ENCODE results near the gene GALT.

The GALT gene
- total RNA-seq, result 14.9 to 24.3 reads per million in 2 donors

DNA sequence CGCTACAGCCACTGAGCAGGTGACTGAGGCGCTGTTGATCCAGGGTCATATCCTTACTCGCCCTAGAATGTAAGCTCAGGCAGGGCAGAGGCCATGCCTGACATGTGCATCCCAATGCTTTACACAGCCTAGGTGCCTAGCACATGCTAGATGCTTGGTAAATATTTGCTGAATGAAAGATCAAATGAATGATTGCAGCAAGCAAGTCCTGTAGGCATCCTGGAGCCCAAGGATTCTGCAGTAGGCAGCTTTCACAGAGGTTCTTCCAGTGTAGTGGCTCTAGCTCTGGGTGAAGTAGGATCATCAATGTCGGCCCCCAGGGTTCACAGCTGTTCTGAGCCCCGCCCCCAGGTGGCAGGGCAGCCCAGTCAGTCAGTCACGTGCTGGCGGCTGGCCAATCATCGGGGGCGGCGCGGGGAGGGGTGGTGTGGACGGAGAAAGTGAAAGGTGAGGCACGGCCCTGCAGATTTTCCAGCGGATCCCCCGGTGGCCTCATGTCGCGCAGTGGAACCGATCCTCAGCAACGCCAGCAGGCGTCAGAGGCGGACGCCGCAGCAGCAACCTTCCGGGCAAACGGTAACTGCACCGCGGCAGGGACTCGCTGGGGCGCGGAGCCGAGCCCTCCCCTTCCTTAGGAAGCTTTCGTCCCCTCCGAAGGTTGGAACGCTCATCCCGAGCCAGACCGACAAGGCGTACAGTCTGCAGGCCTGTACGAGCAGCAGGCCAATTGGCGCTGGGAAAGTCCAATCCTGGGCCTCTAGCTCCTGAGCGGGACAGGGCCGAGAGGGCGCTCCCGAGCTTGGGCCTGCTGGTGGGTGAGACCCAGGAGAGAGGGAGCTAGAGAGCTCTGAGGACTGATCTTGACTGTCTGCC lies at the start of gene GALT:
TSS of gene GALT (plus strand) at position 465 of the 873 bp plus-strand sequence. CDS start at position 495, 30 bp downstream.
- DNase-seq, result peak; percentile 96

DNA sequence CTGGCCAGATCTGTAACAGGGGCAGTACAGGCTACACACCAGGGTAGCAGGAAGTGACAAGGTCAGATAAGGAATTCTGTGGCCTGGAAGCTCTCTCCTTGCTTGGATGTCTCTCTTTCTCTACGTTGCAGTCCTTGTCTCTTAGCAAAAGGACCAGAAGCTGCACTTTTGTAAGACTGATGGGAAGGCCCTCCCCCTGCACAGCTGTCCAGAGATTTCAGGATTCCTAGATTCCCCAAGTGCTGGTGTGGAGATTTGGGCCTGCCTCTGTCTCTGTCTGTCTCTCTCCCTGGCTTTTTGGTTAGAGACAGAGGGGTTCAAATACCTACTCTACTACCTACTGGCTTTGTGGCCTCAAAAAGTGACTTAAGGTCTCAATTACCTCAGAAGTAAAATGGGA lies 46.9 kb upstream of the GALT start:
- no peak for DNase-seq

DNA sequence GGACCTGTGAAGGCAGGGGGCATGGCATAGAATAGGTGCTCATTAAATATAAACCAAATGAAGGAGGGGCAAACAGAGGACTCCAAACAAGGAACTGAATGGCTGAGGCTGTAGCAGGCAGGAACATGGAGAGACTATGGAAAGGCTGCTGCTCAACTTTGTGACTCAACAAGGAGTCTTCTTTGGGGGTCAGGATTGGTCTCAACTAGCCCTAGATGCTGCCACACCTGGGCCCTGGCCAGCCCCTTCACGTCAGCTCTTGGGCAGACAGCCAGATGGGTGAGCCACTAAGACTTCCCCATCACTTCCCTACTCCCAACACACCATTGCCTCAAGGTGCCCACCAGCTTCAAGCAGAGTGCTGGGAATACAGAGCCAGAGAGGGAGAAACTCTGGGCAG lies 45.6 kb upstream of the GALT start:
- DNase-seq, result no peak

DNA sequence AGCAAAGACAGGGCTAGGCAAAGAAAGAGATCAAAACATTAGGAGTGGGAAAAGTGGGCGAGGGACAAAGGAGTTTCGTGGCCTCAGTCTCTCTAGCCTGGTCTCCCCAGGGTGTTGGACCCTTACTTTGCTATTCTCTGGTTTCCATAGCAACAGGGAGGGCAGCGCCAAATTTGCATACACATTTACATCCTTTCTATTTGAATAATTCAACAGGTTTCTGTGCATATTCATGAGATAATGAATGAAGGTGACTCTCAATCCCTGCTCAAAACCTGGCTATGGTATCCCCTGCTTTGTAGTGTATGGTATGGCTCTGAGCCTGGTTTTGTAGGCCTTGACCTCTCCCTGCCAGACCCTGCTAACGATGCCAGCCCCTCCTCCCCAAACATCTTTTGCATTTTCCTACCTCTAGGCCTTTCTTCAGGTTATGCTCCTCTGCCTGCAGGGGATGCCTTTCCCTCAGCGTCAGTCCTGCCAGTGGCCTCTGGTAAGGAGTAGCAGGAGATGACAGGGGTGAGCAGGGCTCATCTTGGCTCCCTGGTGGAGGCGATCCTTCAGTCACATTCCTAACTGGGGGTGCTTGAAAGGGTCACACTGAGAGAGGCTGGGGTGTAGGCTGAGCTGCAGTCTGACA lies 44.4 kb upstream of the GALT start:
- no peak for DNase-seq

DNA sequence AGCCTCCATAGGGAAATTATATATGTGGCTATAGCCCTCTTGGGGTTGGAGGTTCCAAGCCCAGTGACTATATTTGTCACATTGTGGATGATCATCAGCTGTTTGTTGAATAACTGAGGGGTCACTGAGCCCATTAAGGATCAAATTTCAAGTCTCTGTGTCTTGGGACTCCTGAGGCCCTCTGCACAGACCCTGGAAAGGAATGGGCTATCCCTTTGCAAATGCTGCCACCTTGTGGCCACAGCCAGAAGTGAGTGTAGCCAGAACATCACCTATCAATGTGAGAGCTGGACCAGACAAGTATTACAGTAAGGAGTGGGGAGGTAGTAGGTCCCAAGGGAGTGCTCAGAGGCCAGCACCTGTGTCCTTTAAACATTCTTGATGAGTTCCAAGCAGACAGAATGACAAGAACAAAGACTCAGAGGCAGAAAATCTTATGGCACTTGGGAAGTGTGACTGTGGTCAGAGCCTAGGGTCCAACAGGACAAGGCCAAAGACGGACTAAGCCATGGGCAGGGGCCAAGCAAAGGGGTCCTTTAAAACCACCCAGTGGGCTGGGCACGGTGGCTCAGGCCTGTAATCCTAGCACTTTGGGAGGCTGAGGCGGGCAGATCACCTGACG lies 42.8 kb upstream of the GALT start:
- no peak for DNase-seq

DNA sequence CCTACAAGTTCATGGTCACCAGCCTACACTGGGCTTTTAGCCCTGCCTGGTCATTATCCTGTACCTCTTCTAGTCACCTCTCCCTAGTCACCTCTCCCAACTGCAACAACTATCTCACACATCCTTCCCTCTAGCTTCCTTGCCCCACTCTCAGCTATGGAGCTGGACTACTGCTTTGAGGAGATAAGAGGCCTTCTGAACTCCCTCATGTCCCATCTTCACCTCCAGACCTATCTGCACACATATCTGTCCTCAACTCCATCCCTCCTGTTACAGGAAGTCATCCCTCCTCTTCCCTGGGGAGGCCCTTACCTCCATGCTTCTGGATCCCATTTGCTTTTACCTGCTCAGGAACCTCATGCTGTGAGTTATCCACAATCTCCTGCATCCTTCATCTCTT lies 40.3 kb upstream of the GALT start:
- no peak for DNase-seq

DNA sequence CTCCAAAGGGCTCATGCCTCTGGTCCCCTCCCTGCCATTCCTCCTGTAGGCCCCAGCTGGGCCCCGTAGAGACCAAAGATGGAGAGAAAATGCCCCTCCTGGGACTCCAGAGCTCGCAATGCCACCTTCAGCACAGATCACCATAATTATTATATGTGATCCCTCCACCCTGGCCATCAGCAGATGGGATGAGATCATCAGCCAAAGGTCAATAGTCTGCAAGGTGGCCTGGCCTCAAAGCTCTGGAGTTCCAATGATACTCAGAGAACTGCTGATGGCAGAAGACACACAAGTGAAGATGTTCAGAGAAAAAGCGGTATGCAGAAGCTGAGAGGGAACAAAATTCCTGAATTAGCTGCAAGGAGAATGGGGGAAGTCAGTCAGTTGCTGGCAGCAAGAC lies 39.6 kb upstream of the GALT start:
- no peak for DNase-seq

DNA sequence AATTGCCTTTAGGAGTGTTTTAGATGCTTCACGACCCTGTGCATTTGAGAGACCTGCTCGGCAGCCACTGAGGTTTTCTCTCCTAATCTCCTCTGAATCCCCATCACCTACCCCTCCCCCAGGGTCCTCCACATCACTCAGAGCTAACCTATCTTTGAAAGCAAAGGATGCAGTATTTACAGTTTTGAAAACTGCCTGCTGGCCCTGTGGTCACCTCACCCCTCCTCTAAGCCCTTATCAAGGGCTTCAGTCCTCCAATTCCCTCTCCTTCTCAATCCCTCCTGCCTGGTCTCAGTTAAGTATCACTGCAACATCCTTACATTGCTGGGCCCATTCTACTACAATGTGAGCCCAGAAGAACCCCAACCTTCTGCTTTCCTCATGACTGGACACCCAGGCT lies 39.1 kb upstream of the GALT start:
- no peak for DNase-seq

DNA sequence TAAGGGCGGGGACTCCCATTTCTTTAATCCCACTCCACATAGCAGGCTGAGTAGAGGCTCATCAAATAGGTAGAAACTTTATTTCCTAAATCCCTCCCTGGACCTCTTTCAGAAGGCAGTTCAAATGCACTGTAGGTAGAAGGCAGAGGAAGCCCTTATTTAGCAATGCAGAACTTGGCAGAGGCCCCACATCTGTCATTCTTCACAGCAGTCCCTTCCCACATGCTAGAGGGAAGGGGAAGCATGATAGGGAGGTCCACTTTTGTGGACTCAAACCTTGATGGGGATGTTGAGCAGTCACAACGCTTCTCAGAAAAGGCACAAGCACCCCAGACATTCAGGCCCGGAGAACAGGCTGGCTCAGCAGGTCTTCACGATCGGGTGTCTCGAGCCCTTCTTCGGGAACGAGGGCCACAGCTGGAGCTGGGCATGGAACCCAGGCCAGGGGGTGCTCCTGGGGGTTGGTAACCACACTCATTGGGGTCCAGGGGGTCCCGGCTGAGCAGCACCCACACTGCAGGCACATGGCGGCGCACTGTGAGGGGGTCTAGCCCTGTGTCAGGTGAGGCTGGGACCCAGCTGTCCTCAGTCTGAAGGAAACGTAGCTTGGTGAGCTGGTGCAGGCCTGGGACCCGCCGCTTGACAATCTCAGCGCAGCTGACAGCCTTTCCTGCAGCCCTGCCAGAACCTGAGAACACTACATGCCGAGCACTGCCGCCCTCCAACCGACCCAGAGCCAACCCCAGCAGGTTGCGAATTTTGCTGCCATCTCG lies 35.9 kb upstream of the GALT start:
- DNase-seq, result no peak

DNA sequence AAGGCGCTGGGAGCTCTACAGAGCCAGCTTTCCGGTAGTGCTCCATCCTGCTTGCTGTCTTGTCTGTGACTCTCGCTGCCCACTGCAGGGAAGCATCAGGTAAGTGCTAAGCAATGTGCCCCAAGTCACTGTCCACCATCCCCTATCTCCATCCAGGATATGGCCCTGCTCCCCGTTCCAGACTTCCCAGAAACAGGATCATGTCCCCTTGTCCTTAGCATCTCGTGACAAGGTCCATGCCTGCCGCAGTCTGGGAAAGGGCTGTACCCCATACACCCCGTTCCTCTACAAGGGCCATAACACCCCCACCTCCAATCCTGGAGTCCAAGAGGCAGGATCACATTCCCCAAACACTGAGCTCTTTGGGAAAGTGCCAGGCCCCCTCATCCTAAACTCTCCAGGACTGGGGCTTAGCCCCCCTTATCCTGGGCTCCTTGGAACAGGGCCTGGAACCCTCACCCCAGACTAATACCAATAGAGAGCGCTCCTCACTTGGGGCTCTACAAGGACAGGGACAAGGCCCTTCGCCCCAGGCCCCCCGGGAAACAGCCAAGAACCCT lies 35.1 kb upstream of the GALT start:
- no peak for DNase-seq

DNA sequence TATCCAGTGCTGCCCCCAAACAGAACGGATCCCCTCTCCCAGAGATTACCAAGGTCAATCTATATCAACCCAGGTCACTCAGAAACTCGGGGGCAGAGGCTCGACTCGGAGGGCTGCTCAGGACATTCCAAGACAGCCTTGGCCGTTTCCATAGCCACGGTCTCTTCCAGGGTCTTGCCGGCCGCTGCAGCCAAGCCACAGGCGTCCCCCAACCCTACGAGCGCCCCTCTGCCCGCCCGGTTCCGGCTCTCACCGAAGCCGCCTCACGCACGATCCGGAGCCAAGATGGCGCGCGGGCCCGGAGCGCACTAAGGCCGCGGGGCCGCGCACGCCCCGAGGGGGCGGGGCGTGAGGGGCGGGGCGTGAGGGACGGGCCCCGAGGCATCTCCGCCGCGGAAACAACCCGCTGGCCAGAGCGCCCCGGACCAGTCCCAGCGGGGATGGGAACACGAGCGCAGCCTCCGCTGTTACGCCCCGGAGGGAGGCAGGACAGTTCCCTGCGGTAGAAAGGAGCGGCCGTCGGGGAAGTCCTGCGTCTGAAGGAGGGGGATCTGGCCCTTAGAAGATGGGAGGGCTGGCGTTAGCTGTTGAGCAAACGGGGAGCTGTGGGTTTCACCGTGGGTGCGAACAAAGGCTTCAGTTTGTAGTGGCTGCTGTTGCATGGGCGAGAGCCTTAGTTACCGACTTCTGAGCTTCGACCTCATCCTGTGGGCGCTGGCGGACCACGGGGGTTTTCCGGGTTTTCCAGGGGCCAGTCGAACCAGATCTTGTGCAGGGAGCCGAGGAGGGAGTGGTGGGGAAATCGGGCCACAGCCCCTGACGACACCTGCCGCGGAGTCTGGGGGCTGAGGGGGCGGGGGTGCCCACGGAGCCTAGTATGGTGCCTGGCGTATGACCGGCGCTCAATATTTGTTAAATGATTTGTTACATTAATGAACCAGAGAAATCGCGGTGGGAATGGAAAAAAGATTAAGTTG lies 34.4 kb upstream of the GALT start, which contains the start of gene RPP25L:
TSS of gene RPP25L (minus strand) at position 287 of the 977 bp plus-strand sequence. CDS start 801 bp downstream, outside the sequence.
- DNase-seq, result peak; percentile 75

DNA sequence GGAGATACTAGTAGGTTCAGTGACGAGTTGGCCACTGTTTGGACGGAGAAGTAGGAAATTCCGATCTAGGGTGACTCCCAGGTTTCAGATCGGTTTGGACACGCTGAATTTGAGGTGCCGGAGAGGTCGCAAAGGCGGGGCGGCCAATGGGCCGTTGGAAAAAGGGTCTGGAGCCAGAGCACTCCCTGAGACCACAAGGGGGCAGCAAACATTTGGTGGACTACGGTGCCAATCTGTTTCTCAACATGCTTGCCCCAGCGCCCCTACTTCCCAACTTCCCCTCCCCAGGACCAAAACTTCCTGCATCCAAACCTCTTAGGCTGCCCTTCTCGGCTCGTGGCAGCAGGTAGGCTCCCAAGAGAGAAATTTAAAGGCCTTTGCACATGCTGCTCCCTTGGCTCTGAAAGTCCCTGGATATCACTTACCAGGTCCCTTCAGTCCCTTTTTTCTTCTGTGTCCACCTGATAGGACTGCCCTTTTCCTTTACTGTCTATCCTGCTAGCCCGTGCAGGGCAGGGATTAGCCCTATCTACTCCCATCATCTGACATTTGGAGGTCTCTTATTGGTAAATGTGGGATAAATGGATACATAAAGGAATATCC lies 33.6 kb upstream of the GALT start:
- DNase-seq, result no peak

DNA sequence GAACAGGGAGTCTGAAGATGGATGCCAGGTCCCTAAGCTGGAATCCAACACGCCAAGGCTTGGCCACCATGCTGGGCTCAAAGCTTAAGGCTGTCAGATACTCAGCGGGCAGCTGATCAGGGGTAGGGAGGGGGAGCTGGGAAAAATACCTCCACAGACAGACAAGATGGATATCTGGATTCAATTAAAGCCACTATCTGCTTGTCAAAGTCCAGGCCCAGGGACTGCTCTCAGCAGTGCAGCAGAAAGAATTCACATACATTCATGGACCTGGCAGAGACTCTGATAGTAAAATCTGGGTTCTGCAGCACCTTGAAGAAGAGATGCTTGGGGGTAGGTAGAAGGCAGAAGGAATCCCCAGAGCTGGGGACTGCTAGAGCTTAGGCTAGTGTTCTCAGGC lies 31.3 kb upstream of the GALT start:
- DNase-seq, result no peak

DNA sequence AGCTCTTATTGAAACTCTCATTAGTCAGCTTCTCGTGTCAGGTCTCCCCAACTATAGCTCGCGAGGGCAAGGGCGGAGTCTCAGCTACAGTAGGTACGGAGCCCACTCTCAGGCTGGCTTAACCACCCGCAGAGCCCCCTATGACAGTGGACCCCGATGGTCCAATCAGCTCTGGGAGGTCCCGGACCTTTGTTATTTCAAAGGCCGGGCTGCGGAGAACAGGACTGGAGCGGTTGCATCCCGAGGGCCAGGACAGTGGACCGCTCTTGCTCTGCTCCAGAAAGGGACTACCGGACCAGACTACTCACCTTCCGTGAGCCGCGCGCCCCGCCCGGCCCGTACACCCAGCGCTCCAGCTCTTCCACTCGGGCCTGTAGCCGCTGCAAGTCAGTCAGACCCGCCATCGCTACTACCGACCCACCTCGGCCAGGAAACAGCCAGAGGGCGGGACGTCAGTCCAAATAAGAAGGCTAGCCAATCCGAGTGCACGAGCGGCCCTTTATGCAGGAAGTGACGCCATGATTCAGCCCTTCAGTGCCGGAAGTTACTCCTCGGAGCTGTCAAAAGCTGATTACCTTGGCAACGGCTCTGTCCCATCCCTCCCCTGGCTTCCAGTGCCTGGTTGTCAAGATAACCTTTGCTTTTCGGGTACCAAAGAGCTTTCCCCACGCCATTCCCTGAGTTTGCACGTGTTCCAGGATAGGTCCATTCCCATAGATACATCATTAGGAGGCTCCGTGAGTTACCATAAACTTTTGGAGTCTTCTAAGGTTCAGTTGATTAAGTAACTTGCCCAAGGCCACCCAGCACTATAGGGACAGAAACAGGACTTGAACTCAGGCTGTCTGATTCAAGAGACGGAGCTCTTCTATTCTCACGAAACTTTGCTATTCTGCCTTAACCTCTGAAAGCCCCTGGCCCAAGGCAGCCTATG lies 26.1 kb upstream of the GALT start, which contains the start of gene DCTN3:
TSS of gene DCTN3 (minus strand) at position 435 of the 934 bp plus-strand sequence. CDS start at position 404, 31 bp downstream.
- peak; percentile 47 for DNase-seq

DNA sequence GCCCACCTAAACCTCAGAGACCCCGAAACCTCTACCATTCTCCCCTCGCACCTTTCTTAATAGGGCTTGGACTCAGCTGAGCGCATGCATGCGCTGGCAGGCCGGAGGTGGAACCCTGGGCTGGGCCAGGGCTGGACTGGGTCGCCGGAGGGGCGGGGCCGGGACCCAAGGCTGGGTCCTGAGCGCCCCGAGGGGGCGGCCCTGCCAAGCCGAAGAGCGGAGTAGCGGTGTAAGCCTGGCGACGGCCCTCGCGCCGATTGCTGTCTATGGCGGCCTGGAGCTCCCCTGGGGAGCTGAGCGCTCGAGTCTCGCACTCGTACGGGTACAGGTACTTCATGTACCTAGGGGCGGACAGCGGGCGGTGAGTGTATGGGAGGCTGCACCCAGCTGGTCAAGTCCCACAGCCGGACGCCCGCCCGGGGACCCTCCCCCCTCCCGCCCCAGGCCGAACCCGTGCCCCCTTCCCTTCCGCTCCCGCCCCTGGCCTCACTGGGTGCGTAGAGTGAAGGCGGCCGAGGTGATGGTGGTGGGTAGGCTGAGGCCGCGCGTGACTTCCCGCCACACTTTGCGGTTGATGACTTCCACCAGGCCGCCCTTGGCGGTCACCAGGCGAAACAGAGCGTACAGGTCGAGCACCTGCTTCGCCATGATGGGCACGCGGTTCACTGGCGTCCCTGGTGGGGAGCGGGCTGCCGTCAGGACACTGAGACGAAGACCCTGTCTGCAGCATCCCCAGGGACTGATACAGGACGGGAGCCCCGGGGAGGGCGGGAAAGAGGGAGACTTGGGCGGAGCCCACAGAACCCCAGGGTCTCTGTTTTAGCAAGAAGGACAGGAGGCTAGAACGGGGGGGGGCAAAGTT lies 22.9 kb upstream of the GALT start:
- DNase-seq, result no peak

DNA sequence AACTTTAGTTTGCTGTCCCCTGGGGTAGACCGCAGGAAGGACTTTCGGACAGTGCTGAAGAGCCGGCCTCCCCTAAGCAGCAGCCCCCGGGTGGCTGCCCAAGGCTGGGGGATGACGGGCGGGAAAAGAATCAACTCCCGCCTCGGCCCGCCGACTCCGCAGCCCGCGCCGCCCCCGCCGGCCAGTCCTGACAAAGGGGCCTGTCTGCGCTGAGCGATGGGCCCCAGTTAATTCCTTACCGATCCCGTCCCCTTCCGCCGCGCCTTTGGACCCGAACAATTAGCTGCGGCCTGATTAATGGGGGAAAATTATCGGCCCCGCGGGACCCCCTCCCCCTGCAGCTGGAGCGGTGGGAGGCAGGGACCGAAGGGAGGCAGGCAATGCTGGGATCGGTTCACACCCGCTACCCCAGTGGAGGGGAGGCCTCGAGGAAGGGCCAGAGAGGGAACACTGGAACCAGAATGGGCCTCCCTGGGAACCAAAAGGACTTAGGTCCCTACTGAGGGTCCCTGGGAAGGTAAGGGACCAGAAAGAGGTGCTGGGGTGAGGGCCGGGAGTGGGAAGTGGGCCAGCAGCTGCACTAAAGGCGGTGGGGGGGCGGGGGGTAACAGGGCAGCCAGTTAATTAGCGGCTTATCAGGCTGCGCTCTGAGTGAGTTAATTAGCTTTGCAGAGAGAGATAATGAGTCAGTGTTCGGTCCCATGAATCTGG lies 21.8 kb upstream of the GALT start:
- DNase-seq, result no peak

DNA sequence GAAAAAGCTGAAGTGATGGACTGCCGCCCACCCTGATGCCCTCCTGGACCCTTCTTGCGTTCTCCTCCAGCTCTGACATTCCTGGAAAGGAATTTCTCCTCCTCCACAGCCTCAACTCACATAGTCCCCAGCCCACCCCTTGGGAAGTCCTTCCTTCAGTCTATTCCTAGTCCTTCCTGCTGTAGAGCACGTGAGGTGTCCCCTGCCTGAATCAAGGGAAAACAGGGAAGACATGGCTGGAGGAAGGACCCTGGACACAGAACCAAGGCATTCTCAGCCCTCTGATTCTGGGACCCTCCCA lies 21.3 kb upstream of the GALT start:
- no peak for DNase-seq
